Stomach (tissue), 9 donors: ENCODE data around the gene NLGN1. TPM values are rescaled to one million over a fixed set of nuclear protein-coding genes. Genes with fewer than 3 reads are reported as not detected.
A peak's percentile ranks its signal among the peaks of the same experiment; 100 is the strongest.

Source experiments
- DNase-seq, 2 donors: peaks; one replicate each; pipeline versions ENCODE4 v3.0.0 to v3.0.0-alpha.2; 2013 to 2019
- H3K27ac ChIP-seq, 5 donors: fragments of 200-600 bp in 4 of 5; sonication (generic) in 4 of 5; one replicate each; pipeline ENCODE4 v1.5.1; 2013 to 2019; ENCODE audit warnings: mild to moderate bottlenecking in 1 of 5, moderate library complexity in 1 of 5
- H3K27me3 ChIP-seq, 3 donors: fragments of 200-600 bp; sonication (generic); one replicate each; pipeline ENCODE4 v1.5.1; 2017 to 2019; ENCODE audit warnings: mixed run types in 1 of 3
- H3K36me3 ChIP-seq, 4 donors: fragments of 200-600 bp; sonication (generic); 1 replicate in 3 of 4; 2 replicates in 1 of 4; pipeline ENCODE4 v1.5.1; 2016 to 2019
- H3K4me1 ChIP-seq, 4 donors: fragments of 200-600 bp; sonication (generic); one replicate each; pipeline ENCODE4 v1.5.1; 2016 to 2019
- H3K4me3 ChIP-seq, 4 donors: fragments of 200-600 bp; sonication (generic) in 3 of 4; one replicate each; pipeline ENCODE4 v1.5.1; 2016 to 2019; ENCODE audit warnings: mild to moderate bottlenecking in 1 of 4
- H3K9me3 ChIP-seq, 4 donors: fragments of 200-600 bp; sonication (generic); one replicate each; pipeline ENCODE4 v1.5.1; 2016 to 2019
- CTCF ChIP-seq, 7 experiments: fragments of 450-650 bp in 4 of 7; fragments of 200-600 bp in 3 of 7; sonication (generic) in 3 of 7; IDR thresholded peaks; one replicate each; pipeline ENCODE4 v1.5.1; 2016 to 2019; ENCODE audit warnings: antibody characterized with exemption in 7 of 7, control low read depth in 2 of 7, mild to moderate bottlenecking in 1 of 7
- EP300 ChIP-seq: sonication (generic); formaldehyde crosslinking; IDR thresholded peaks from one replicate; pipeline ENCODE4 v1.6.1; 2017; ENCODE audit warnings: antibody characterized with exemption
- POLR2A ChIP-seq, 4 donors: fragments of 450-650 bp; IDR thresholded peaks; one replicate each; pipeline ENCODE4 v1.6.1; 2016; ENCODE audit warnings: antibody characterized with exemption in 4 of 4, control low read depth in 2 of 4, mild to moderate bottlenecking in 1 of 4, moderate library complexity in 1 of 4
- POLR2AphosphoS5 ChIP-seq, 3 donors: sonication (generic); formaldehyde crosslinking; IDR thresholded peaks; one replicate each; pipeline ENCODE4 v1.6.1; 2016; ENCODE audit warnings: antibody characterized with exemption in 3 of 3
- WGBS, 5 donors: extraction: QIAGEN DNeasy Blood & Tissue Kit in 3 of 5; methylation state at CpG; one replicate each; pipeline versions ENCODE4 v1.1.5 to v1.1.7; 2013 to 2018; 5-methylcytosine and 5-hydroxymethylcytosine counted together
- intact Hi-C: fragments of 100-400 bp; cut with DNase I; formaldehyde crosslinking; loops from one replicate; pipeline ENCODE4 v1.15.1; 2023; ENCODE audit warnings: low total_unique reads
- polyA plus RNA-seq, 3 donors: library from polyadenylated mRNA; stranded (reverse); fragments of 200-250 nt; gene quantifications; one replicate each; pipeline ENCODE4 v1.2.3, GENCODE V29; 2013
- total RNA-seq, 5 donors: library from RNA; depleted of rRNA; stranded (reverse); fragments of >200 nt; gene quantifications; one replicate each; pipeline versions ENCODE4 v1.1.0 to v1.2.3, GENCODE V29; 2014 to 2016
- donor health status: healthy with polysubstance abuse.
- donor health status: Bipolar disorder and iron deficiency.
- donor health status: healthy.

NLGN1 gene
- total and polyA plus RNA-seq, 8 donors = 0.15 to 45.2 (median 4.8) TPM; not detected in 1

GRCh38 chr3:173916799-173917198, 519.3 kb downstream of the NLGN1 start:
- no peak overlapping the region for H3K27ac ChIP-seq
- H3K9me3 ChIP-seq = no peaks in the 10 kb centered on the region
- intact Hi-C loops = no loop called here
- H3K4me1 ChIP-seq = no peaks in the 10 kb centered on the region
- DNase-seq = no peak
- no peak for TF ChIP-seq CTCF (IDR thresholded peaks at IDR 0.05)
- no peak for TF ChIP-seq POLR2AphosphoS5 (IDR thresholded peaks at IDR 0.05)
- no peak for TF ChIP-seq POLR2A (IDR thresholded peaks at IDR 0.05)
- no peak for TF ChIP-seq EP300
- no peaks in the 10 kb centered on the region for H3K27me3 ChIP-seq
- H3K4me3 ChIP-seq = no peak overlapping the region
- no peaks in the 10 kb centered on the region for H3K36me3 ChIP-seq

GRCh38 chr3:173920386-173920785, 522.8 kb downstream of the NLGN1 start:
- no peak overlapping the region for H3K4me3 ChIP-seq
- H3K4me1 ChIP-seq = no peaks in the 10 kb centered on the region
- TF ChIP-seq EP300 = no peak
- no peak for TF ChIP-seq CTCF (IDR thresholded peaks at IDR 0.05)
- no peak for TF ChIP-seq POLR2AphosphoS5 (IDR thresholded peaks at IDR 0.05)
- TF ChIP-seq POLR2A (IDR thresholded peaks at IDR 0.05) = no peak
- H3K27me3 ChIP-seq = no peaks in the 10 kb centered on the region
- WGBS, 5 donors = 57 to 65% (median 58%) methylated on average over 1 of the region's 1 CpG
- no peak overlapping the region for H3K27ac ChIP-seq
- intact Hi-C loops = no loop called here
- no peaks in the 10 kb centered on the region for H3K36me3 ChIP-seq
- DNase-seq = peak in 1 of 2 donors; percentile 7
- no peaks in the 10 kb centered on the region for H3K9me3 ChIP-seq

GRCh38 chr3:173921732-173922131, 524.2 kb downstream of the NLGN1 start:
- no peak for DNase-seq
- Histone ChIP-seq H3K4me3 (no peak overlapping the region), H3K27me3 (no peaks in the 10 kb centered on the region), H3K36me3 (no peaks in the 10 kb centered on the region), H3K27ac (no peak overlapping the region), H3K9me3 (no peaks in the 10 kb centered on the region), H3K4me1 (no peaks in the 10 kb centered on the region)
- TF ChIP-seq POLR2AphosphoS5 (IDR thresholded peaks at IDR 0.05) (no peak), EP300 (no peak)
- 90 to 99% (median 93%) methylated on average over 2 of the region's 2 CpGs for WGBS, 5 donors
- intact Hi-C loops = no loop called here

GRCh38 chr3:173923204-173923603, 525.7 kb downstream of the NLGN1 start:
- intact Hi-C loops = no loop called here
- Histone ChIP-seq H3K9me3 (no peaks in the 10 kb centered on the region), H3K27ac (no peak overlapping the region), H3K4me3 (no peak overlapping the region), H3K27me3 (no peaks in the 10 kb centered on the region), H3K4me1 (no peaks in the 10 kb centered on the region), H3K36me3 (no peaks in the 10 kb centered on the region)
- 86 to 93% (median 90%) methylated on average over 1 of the region's 1 CpG for WGBS, 5 donors
- no peak for DNase-seq
- no peak for TF ChIP-seq POLR2A (IDR thresholded peaks at IDR 0.05)

- H3K4me1 ChIP-seq = no peaks in the 10 kb centered on the region
- no peak for TF ChIP-seq POLR2A (IDR thresholded peaks at IDR 0.05)
- TF ChIP-seq CTCF (IDR thresholded peaks at IDR 0.05) = no peak
- TF ChIP-seq POLR2AphosphoS5 (IDR thresholded peaks at IDR 0.05) = no peak
- TF ChIP-seq EP300 = no peak
Measured at GRCh38 chr3:173930251-173930650, 532.7 kb downstream of the NLGN1 start.

More at GRCh38 chr3:173930251-173930650, 532.7 kb downstream of the NLGN1 start:
- Histone ChIP-seq H3K36me3 (no peaks in the 10 kb centered on the region), H3K4me3 (no peak overlapping the region), H3K27me3 (no peaks in the 10 kb centered on the region), H3K27ac (no peak overlapping the region), H3K9me3 (no peaks in the 10 kb centered on the region)
- DNase-seq = no peak
- 77 to 94% (median 91%) methylated on average over 2 of the region's 2 CpGs for WGBS, 5 donors
- intact Hi-C loops = no loop called here
